GM19023 (cell line): ENCODE measurements around the gene ITGA2B.
"Not testable (repeated sequence)": the region's sequence is repeated elsewhere in the genome, so short reads cannot be mapped to it uniquely, and the experiment has no call there.

Experiments used
- ATAC-seq: cut with Tn5 transposase; IDR thresholded peaks from one replicate; pipeline ENCODE4 v1.9.1; 2021; ENCODE audit warnings: mild to moderate bottlenecking, moderate library complexity; ENCODE audit not compliant: unreplicated experiment

Gene ITGA2B

DNA sequence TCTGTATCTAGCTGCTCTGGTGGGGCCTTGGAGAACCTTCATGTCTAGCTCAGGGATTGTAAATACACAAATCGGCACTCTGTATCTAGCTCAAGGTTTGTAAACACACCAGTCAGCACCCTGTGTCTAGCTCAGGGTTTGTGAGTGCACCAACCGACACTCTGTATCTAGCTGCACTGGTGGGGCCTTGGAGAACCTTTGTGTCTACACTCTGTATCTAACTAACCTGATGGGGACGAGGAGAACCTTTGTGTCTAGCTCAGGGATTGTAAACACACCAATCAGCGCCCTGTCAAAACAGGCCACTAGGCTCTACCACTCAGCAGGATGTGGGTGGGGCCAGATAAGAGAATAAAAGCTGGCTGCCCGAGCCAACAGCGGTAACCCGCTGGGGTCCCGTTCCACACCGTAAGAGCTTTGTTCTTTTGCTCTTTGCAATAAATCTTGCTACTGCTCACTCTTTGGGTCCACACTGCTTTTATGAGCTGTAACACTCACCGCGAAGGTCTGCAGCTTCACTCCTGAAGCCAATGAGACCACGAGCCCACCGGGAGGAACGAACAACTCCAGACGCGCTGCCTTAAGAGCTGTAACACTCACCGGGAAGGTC lies 19.9 kb downstream of the ITGA2B start:
- ATAC-seq, result not testable (repeated sequence)

DNA sequence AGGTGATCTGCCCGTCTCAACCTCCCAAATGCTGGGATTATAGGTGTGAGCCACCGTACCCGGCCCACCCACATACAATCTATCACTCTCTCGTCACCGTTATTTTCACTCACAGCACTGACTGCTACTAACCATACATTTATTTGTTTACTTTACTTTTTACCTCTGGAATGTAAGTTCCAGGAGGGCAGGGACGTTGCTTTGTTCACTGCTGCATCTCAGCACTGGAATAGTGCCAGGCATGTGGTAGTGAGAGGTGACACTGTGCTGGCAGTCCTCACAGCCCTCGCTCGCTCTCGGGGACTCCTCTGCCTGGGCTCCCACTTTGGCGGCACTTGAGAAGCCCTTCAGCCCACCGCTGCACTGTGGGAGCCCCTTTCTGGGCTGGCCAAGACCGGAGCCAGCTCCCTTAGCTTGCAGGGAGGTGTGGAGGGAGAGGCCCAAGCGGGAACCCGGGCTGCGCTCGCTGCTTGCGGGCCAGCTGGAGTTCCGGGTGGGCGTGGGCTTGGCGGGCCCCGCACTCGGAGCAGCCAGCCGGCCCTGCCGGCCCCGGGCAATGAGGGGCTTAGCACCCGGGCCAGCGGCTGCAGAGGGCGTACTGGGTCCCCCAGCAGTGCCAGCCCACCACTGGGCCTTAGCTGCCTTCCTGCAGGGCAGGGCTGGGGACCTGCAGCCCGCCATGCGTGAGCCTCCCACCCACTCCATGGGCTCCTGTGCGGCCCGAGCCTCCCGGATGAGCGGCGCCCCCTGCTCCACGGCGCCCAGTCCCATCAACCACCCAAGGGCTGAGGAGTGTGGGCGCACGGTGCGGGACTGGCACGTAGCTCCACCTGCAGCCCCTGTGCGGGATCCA lies 20.8 kb downstream of the ITGA2B start:
- not testable (repeated sequence) for ATAC-seq

DNA sequence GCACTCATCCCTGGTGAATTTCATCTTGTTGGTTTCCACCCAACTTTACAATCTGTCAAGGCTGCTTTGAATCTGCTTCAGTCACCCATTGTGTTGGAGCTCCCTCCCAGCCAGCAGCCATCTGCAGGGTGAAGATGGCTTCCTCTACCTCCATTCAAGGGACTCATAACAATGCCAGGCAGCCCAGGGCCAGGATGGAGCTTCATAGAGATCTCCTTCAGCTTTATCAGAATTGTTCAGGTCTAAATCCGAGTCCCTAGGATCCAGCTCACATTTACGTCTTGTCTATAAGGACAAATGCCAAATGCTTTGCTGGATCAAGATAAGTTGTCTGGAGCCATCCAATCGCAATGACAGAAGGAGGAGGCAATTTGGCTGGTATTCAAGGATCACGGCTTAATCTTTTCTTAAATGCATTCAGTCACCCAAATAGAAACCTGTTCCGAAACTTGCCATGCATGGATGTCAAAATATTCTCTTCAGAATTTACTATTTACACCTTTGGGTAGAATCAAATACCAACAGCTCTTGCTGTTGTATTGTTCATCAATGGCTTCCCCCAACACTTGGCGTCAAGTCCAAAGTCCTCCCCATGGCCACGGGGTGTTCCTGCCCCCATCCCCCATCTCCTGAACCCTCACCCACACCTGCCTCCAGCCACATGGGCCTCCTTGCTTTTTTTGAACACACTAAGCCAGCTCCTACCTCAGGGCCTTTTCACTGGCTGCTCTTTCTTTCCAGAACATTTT lies 22.0 kb downstream of the ITGA2B start:
- ATAC-seq, result no peak

GRCh38 chr17:44365051-44365450 lies 24.4 kb downstream of the ITGA2B start:
- not testable (repeated sequence) for ATAC-seq

DNA sequence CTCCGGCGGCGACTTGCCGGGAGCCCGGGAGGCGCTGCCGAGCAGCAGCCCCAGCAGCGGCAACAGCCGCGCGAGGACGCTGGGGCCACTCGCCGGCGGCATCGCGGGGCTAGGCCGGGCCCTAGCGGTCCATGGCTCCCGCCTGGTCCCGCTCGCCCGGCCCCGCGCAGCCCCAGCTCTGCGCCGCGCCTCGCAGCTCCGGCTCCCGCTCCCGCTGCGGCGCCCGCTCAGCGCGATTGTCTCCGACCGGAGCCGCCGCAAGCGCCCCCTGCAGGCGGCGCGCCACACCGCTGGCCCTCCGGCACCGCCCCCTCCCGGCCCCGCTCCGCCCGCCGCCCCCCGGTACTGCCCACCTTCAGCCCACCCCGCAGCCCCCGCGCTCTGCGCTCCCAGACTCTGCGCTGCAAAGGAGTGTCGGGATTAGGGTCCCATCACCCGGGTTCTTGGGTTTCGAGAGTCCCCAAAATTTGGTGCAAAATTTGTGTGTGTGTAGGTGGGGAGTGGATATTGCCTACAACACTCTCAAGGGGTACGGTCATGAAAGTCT lies 25.8 kb downstream of the ITGA2B start, which contains the start of gene FAM171A2:
TSS of gene FAM171A2 (minus strand) at position 241 of the 547 bp plus-strand sequence. CDS start at position 102, 139 bp downstream.
- ATAC-seq, result no peak

- no peak for ATAC-seq
These were observed 26.4 kb downstream of the ITGA2B start for GRCh38 chr17:44362949-44363612.

GRCh38 chr17:44362459-44362948 lies 26.9 kb downstream of the ITGA2B start:
- ATAC-seq, result no peak

DNA sequence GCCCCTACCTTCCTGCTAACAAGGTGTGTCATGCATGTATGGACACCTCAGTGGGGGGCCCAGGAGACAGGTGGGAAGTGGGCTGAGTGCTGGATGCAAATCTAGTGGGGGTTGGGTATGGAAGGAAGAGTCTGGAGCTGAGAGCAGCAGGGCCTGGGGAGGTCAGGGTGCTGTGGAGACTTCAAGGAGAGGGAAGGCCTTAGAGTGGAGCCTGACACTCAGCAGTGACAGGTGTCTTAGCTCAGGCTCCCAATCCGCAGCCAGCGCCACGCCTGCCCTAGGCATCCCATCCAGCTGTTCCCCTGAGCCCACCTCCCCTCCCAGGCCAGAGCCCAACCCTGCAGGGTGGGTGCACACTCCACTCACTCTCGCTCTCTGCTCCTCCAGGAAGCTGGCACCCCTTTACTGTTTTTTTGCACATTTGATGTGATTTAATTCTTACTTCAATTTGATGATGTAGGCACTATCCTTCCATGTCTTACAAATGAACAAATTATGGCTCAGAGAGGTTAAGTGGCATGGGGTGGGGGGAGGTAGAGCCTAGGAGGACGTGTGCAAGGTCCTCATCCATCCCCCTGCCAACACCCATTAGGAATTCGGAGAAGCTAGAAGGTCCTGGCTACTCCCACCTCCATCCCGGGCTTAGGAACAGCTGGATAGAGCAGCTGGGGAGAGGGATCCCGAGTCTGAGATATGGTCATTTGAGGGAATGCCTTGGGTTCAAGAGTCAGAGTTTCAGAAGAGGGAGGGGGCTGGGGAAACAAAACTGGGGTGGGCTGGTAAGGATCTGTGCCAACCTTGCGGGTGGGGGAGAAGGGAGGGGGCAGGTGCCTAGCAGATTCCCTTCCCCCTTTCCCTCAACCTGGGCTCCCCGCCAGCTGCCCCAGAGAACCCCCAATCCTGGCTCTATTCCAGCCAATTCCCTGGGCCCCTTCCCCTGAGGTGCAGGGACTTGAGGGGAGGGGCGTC lies 27.9 kb downstream of the ITGA2B start:
- ATAC-seq, result no peak

DNA sequence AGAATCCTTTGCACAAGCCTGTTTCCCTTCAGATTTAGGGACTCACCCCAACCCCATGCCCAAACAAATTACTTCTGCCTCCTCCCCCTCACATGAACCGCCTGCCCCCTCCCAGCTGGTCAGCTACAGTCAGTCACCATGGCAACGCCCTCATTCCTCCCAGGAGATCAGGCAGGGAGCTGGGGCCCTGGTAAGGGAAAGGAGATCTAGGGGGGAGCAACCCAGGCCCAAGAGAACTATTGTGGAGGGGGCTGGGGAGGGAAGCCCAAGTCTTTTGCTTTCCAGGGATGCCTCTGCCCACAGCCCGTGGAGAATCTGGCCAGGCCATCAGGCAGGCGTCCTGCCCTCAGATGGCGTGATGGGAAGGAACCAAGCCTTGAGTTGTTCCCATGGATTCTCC lies 28.6 kb downstream of the ITGA2B start:
- ATAC-seq, result no peak

- ATAC-seq, result no peak
These were observed 29.3 kb downstream of the ITGA2B start for GRCh38 chr17:44360144-44360533.

- no peak for ATAC-seq
These were observed 29.8 kb downstream of the ITGA2B start for GRCh38 chr17:44359458-44360143.

DNA sequence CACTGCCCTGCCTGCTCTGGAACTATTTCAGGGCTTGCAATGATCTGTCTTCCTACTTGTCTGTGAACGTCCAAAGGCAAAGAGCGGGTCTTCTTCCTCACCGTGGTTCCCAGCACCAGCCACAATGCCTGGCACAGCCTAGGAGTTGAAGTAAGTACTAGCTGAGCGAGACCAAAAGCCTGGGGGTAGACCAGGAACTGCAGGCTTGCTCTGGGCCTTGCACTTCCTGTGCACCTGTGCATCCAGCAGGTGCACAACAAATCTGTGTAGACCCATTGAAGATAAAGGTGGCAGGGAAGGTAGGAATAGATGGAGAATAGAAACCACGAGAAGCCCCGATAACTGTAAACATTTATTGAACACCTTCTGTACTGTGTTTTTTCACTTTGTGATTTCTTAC lies 30.4 kb downstream of the ITGA2B start:
- ATAC-seq, result no peak

- ATAC-seq, result no peak
These were observed 31.4 kb downstream of the ITGA2B start for GRCh38 chr17:44358066-44358465.

DNA sequence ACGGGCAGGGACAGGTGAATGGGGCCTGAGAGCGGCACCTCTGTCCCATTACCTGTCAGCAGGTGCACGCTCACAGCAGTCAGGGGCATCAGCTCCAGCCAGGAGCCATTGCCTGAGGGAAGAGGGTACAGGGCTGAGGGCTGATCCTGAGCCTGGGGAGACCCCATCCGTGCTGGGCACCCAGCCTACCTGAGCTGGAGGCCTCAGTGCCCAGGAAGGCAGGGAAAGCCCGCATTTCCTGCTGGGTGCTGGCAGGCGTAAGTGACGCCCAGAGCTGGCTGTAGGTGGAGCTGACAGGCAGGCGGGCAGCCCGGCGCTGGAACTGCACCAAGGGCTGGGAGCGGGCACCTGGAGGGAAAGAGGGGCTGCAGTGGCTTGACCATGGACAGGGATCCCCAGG lies 33.2 kb downstream of the ITGA2B start:
- ATAC-seq, result no peak

GRCh38 chr17:44355642-44356099 lies 33.8 kb downstream of the ITGA2B start:
- ATAC-seq, result no peak

- no peak for ATAC-seq
These were observed 34.6 kb downstream of the ITGA2B start for GRCh38 chr17:44354582-44355561.

- ATAC-seq, result no peak
These were observed 35.6 kb downstream of the ITGA2B start for GRCh38 chr17:44353672-44354331.
